Right lobe of liver (tissue), 4 donors: ENCODE measurements around the gene FRMD4A.

ENCODE experiments used
- POLR2A ChIP-seq: fragments of 450-650 bp; IDR thresholded peaks from one replicate; pipeline ENCODE4 v1.6.1; 2017; ENCODE audit warnings: antibody characterized with exemption, mild to moderate bottlenecking
- TF ChIP-seq, protein P1 (sequence below), 4 donors: fragments of 200-600 bp in 3 of 4; fragments of 450-650 bp in 1 of 4; IDR thresholded peaks; one replicate each; pipeline versions ENCODE4 v1.5.1 to v1.8.0; 2016 to 2022; ENCODE audit warnings: antibody characterized with exemption in 4 of 4, mild to moderate bottlenecking in 2 of 4
- donor health status: DM: no; HTN: no; CAD: no.
- donor health status: DM: no; HTN: no; CAD: no.
- donor health status: DM: no; HTN: yes; CAD: no.

- TF ChIP-seq, protein P1, sequence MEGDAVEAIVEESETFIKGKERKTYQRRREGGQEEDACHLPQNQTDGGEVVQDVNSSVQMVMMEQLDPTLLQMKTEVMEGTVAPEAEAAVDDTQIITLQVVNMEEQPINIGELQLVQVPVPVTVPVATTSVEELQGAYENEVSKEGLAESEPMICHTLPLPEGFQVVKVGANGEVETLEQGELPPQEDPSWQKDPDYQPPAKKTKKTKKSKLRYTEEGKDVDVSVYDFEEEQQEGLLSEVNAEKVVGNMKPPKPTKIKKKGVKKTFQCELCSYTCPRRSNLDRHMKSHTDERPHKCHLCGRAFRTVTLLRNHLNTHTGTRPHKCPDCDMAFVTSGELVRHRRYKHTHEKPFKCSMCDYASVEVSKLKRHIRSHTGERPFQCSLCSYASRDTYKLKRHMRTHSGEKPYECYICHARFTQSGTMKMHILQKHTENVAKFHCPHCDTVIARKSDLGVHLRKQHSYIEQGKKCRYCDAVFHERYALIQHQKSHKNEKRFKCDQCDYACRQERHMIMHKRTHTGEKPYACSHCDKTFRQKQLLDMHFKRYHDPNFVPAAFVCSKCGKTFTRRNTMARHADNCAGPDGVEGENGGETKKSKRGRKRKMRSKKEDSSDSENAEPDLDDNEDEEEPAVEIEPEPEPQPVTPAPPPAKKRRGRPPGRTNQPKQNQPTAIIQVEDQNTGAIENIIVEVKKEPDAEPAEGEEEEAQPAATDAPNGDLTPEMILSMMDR (IDR thresholded peaks at IDR 0.05) = no peak
- no peak for TF ChIP-seq POLR2A
These were observed 614.3 kb downstream of the FRMD4A start for GRCh38 chr10:13716081-13717071.
